Measurements from ENCODE around the gene EFCAB11.

EFCAB11 gene

DNA sequence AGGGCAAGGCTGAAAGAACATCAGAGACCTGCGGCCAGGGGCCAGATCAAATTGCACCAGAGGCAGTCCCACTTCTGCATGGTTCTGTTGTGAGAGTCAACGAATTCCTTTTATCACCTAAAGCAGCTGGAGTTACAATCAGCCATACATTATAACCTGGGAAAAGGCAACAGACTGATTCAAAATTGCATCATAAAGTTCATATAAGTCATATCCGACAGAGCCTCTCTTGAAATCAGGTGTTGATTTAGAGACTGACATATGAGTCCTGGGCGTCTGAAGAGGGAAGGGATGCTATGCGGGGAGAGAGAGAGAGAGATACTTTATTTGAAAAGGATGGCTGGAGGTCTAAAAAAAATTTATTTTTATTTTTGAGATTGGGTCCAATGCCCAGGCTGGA, 89.4 kb downstream of the EFCAB11 start:
- no peak for DNase-seq

DNA sequence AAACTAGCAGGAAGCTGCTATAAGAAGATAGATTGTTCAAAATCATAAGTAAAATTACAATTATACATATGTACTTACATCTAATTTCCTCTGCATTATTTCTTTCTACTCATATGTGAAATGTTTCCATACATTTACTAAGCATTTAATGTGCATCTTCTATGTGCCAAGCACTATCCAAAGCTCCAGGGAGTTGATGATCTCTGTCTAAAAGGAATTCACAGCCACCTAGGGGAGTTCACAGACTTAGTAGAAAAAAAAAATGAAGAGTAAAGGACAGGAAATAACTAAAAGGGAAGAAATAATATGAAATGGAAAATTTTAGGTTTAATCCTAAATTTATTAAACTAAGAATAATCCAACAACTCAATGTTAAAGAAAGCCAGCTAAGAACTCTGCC, 91.7 kb downstream of the EFCAB11 start:
- DNase-seq: no peak

DNA sequence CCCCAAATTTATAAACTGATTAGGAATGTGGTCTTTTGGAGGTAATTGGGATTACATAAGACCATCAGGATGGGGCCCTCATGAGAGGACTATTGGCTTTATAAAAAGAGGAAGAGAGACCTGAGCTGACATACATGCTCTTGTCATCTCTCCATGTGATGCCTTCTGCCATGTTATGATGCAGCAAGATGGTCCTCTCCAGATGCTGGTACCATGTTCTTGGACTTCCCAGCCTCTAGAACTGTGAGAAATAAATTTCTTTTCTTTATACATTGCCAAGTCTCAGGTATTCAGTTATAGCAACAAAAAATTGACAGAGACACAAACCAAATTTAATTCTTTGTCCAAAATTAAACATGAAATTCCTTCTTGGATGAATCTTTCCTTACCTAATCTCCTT, 92.9 kb downstream of the EFCAB11 start:
- DNase-seq: no peak

DNA sequence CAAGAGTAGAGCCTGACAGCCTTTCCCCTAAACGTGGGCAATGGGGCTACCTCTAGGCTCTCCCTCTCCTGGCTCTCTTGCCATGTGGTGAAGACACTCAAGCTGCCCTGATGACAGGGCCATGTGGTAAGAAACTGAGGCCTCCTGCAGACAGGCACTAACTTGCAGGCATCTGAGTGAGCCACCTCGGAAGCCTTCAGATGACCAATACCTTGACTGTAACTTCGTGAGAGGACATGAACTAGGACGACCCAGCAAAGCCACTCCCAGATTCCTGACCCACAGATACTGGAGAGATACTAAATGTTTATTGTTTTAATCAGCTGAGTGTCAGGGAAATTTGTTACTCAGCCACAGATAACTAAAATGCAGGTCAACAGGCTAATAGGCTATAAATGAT, 96.4 kb downstream of the EFCAB11 start:
- DNase-seq: no peak

DNA sequence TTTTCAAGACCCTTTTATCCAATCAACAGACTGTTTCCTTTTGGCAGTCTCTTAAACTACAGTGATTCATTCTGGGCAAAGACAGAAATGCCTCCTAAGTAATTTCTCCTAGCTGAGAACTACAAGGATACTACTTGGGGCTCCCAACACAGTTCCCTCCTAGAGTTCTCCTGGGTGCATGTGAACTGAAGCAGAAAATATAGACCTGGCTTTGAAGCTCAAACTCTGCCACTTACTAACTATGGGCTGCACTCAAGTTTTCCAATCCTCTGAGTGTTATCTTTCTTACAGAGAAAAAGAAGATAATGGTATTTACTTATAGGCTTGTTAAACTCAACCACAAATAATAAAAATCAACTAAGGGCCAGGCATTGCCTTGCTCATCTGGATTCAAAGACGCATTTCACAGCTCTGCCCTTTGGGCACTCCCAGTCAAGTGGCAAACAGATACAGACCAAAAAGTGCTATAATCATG, 97.6 kb downstream of the EFCAB11 start:
- no peak for DNase-seq

DNA sequence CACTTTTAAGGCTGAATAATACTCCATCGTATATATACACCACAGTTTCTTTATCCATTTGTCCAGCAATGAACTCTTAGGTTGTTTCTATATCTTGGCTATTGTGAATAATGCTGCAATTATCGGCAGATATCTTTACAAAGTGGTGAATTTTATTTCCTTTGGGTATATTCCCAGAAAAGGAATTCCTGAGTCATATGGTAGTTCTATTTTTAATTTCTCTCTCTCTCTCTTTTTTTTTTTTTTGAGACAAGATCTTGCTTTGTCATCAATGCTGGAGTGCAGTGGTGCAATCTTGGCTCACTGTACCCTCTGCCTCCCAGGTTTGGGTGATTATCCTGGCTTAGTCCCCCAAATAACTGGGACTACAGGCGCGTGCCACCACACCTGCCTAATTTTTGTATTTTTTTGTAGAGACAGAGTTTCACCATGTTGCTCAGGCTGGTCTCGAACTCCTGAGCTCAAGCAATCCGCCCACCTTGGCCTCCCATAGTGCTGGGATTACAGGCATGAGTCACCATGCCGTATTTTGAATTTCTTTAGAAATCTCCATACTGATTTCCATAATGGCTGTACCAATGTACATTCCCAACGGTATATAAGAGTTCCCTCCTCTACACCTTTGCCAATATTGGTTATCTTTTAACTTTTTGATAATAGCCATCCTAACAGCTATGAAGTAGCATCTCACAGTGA, 98.4 kb downstream of the EFCAB11 start:
- no peak for DNase-seq

DNA sequence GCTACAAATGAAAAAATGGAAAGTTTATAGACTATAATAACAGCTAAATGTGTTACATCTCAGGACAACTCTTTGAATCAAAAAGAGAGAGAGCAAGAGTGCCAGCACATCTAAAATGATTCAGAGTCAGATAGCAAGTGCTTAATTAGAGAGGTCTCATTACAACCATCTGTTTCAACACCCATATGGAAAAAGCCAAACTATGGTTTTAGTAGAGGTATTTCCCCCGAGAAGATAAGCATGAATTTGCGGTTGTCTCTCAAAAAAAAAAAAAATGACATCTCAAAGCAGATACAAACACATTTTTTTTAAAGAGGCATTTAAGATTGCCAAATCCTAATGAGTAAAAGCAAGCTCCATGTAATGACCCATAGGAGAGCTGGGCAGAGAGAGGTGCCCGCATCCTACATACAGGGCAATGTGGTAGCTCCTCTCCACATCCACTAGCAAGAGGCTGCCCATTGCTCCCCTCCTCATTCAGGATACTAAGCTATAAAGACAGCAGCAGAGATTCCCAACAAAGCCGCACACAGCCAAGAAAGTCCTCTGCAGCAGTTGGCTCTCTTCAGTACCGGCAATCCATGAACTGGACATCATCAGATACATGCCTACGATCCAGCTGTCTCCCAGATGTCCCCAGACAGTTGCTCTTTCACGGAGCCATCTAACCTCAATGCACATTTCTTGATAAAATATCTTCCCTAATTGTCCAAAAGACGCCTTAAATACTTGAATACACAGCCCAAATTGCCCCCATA, 100.4 kb downstream of the EFCAB11 start:
- DNase-seq: no peak

DNA sequence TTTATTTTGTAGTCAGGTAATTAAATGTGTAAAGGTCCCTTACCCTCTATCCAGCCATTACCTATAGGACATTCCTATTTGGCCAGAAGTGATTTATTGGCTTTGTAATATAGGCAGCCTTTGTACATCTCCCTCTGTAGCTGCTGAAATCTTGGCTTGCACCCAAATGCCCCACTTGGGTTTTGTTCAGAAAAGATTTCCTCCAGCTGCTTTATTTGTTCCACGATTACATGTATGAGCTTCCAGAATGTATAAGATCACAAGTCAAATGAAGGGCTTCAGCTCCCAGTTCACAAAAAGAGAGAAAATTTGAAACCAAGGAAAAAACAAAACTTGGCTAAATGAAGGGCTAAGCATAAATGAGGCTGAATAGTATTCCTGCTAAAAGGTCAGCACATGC, 103.4 kb downstream of the EFCAB11 start:
- DNase-seq: no peak

DNA sequence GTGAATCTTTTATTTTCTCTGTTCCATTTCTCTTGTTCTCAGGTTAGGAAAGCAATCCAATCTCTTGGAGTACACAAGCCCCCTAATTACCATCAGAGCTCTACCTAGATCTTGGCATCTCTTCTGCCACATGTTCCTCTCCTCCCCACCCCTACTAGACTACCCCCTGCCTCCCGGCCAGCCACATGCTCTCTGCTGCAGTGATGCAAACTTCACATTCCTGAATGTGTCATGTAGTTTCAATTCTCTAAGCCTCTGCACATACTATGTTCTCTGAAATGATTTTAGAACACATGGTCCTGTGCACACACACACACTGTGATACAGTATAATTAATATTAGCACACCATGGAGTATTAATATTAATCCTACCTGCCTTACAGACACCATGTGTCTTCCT, 104.6 kb downstream of the EFCAB11 start:
- DNase-seq: no peak

DNA sequence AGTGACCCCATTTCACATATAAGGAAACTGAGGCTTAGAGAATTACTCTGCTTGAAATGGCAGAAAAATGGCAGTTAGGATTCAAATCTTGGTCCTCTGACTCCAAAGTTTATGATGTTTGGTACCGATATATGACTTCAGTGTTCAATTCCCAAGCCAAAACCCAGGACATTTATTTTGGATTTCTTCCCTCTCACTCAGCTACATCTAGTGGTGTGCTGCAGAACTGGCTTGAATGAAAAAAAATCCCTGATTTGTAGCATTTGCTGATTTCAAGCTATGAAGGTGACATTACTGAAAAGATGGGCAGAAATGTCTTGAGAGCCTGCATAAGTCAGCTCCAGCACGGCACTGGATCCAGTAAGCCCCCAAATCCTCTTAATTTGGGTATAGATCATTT, 106.4 kb downstream of the EFCAB11 start:
- DNase-seq: no peak

DNA sequence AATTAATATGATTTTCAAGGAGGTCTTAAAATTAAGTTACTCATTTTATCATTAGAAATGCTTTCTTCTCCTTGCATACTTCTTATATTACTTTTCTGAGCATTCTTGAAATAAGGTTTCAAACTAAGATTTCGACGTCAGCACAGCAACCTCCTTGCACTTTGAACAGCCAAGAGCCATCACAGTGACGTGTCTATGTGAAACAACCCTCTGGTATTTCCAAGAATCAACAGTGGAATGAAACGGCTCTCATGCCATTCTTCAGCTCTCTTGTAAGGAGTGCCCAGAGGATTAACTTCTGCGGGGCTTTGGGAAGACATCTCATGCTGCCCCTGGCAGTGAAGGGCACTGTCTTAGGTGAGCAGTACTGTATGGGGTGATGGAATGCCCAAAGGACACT, 109.2 kb downstream of the EFCAB11 start:
- DNase-seq: no peak

DNA sequence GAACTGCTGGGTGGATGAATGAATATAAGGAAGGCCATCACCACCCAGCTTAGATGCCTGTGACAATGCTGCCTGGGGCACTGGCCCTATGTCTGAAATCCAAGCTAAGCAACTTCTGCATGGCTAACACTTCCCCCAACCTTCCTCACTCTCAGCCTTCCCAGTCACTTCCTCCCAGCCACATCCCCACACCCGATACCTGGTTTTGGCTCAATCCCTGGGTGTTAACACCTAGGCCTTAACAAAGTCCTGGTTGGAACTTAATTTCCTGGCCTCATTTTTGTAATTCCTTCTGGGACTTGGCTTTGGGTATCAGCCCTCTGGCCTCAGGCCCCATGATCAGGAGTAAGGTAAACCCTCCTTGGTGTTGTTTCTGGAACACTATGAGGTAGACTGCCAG, 110.0 kb downstream of the EFCAB11 start:
- no peak for DNase-seq

DNA sequence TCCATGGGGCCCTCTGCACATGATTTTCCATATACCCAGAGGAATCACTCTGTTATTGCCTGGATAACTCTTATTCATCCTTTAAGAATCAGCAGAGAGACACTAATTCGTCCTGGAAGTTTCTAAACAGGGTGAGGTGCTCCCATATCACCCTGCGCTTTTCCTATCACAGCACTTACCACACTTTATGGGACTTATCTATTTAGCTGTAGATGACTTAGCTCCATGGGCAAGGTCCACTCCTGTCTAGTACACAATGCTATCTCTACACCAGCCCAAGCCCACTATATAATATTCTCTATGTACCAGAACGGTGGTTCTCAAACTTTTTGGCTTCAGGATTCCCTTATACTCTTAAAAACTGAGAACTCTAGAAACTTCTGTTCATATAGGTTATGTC, 111.7 kb downstream of the EFCAB11 start:
- no peak for DNase-seq

DNA sequence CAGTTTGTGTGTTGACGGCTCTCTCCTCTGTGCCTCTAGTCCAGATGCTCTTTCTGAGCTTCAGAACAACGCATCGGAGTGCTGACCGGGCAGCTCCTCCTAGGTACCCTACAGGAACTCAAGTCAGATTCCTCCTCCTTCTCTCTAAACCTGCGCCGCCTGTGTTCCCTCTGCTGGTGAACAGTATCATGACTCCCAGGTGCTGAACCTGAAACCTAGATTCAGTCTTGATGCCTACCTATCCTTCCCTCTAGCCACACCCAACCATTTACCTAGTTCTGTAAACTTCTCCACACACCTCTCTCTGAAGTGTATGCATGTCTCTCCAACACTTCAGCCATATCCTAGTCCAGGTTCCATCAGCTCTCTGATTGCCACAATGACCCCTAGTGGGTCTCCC, 112.7 kb downstream of the EFCAB11 start:
- no peak for DNase-seq

DNA sequence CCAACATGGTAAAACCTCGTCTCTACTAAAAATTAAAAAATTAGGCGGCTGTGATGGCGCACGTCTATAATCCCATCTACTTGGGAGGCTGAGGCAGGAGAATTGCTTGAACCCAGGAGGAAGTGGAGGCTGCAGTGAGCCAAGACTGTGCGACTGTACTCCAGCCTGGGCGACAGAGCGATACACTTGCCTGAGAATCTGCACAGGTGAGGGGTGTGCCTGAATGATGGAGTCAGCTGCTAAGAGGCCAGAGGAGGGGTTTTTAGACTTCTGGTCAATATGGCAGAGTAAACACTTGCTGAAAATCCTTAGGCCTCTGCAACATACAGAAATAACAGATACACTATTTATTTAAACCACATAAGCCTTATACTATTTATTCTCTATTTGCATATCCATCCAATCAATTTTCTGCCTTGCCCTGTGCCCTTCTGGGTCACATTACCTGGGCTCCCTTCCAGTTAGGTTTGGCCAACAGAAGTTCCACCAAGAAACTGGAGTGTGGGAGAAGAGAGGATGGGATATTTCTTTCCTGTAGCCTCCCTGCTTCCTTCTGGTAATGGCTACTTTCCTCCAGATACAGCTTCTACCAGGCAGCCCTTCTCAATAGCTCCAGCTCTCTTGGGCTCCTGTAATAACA, 117.6 kb downstream of the EFCAB11 start:
- DNase-seq: no peak

DNA sequence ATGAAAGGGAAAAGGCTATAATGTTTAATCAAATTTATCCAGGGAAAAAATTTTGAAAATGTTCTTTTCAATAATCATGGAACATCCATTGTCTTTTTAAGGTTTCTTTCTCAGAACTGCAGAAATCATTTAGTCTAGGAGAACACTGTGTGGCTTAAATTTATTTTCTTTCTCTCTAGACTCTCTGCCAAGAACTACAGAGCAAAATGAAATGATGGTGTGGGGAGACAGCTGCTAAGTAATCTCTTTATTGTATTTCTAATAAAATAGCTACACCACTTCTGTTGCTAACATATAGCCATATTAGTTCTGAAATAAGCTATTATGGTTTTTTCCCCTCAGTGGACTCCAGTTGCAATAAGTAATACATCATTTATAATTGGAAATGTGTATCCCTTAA, 120.9 kb downstream of the EFCAB11 start:
- DNase-seq: no peak

DNA sequence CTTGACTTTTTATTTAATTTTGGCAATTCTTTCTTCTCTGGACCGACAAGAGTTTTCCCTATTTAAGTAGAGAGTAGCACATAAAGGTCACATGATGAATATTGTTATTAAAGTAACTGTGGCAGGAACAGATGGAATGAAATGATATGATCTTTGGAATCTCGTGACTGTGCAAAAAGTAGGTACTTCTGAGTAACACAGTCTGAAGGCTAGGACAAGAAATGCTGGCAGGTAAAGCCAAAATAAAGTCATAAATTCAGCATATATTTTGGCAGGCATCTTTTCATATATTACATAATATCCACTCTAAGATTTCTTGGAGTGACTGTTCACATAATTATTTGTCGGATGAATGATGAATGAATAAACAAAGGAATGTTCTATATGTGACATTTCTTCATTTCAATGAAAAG, 121.4 kb downstream of the EFCAB11 start:
- no peak for DNase-seq

DNA sequence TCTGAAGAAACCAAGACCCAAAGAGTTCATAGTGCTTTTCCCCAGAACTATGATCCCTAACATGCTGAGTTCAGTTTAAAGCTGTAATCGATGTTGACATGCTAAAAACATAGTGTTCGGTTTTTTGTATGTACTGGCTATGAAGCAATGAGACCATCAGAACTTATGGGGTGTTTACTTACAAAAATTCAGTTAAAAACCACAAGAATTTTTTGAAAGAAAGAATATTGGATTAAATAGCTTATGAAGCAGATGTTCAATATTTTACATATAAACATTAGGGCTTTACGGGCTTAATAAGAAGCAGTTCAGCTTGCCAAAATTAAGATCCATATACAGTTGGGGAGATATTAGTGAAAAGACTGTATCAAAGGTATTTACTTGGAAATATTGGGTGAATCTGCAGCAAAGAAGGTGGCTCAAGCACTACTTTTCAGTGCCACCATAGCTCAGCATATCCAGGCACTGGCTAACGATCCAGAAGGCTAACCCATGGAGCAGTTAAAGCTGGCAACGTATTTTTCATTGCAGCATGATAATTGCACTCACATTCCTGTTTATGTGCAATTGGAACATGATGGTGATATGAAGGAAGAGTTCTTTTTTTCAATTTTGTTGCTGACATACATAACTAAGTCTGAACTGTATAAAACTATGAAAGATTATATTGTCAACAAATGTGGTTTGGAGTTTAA, 125.9 kb downstream of the EFCAB11 start:
- no peak for DNase-seq

DNA sequence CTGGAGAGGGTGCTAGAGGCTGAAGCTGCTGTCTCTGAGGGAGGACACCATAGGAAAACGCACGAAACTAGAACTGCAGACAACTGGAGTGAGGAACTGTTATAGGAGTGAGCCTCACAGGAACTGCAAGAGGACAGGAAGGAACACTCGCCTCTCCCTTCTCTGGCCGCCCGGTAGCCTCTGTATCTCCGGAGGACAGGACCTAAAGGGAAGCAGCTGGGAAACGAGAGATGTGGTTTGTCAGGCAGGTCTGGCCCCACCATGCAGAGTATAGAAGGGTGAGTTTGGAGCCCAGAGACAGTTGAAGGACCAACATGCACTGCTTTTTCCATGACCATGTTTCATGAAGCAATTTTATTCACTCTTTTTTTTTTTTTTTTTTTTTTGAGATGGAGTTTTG, 127.3 kb downstream of the EFCAB11 start:
- no peak for DNase-seq

DNA sequence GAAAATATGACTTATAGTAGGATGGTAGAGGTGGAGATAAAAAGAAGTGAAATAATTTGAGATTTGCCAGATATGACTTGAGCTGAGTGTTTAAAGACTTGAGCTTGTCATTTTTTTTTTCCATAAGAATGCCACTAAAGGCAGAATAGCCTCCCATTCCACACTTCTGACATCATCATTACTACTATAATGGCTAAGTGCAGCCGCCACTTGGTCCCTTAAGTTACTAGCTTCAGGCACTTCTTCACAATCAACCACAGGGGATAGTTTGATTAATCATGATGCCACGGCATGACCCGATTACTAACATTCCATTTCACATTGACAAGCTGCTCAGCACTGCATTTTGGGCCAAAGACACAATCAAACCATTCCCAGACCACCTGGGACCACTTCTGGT, 127.9 kb downstream of the EFCAB11 start:
- no peak for DNase-seq

DNA sequence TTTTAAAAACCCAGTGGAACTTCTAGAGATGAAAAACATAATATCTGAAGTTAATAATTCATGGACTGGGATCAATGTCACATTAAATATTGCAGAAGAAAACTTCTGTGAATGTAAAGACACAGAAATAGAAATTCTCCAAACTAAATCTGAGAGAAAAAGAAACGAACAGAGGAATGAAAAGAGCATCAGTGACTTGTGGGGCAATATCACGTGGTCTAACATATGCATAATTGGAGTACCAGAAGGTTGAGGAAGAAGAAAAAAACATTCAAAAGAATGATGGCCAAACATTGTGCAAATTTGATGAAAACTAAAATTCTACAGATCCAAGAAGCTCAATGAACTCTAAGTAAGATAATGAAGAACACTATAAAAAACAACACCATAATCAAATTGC, 130.8 kb downstream of the EFCAB11 start:
- no peak for DNase-seq

DNA sequence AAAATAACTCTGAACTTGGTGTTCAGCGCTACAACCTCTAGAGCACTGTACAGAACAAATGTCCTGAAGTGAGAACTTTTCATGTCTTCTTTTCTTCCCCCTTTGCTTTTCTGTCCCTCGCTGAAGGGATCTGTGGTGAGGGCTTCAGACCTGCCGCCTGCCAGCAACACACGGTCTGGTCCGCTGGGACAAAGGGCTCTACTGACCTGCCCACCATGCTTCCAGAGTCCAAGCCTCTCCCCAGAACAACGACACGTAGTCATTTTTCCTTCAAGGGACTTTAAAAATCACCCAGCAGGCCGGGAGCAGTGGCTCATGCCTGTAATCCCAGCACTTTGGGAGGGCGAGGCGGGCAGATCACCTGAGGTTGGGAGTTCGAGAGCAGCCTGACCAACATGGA, 140.4 kb downstream of the EFCAB11 start:
- no peak for DNase-seq

DNA sequence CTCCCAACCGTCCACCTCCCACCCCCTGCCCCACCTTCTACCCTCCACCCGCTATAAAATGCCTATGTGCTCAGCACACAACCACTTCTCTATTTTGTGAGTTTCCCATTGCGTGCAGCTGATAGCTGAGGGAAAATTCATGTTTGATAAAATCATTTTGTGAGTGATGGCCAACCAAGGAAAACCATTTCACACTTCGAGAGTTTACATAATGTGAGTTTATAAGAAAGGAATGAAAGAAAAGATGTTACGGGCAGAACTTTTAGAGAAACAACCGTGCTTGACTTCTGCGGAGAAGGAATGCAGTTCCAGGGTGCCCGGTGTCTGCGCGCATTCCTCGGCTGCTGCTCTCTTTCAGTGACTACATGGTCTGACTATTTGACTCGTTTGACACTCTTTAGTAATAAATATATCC, 140.9 kb downstream of the EFCAB11 start:
- no peak for DNase-seq
